Measurements from ENCODE around the gene TUFM. TPM values are rescaled to one million over a fixed set of nuclear protein-coding genes. Genes with fewer than 3 reads are reported as not detected.

The TUFM gene
- total RNA-seq, 1 experiment from 2014 or later, result 198 TPM

GRCh38 chr16:28876019-28876659 is 30.0 kb upstream of the TUFM start:
- TF ChIP-seq CTCF (IDR thresholded peaks at IDR 0.05; ENCODE audit: unreplicated experiment), result no peak
- no peak for DNase-seq (ENCODE audit: unreplicated experiment)
- Mint-ChIP-seq H3K27ac (ENCODE audit: low read depth, unreplicated experiment) (no peak overlapping the region), H3K36me3 (ENCODE audit: insufficient read depth, unreplicated experiment) (peaks cover 2% of the 10 kb centered on the region), H3K9me3 (ENCODE audit: unreplicated experiment) (no peaks in the 10 kb centered on the region), H3K27me3 (ENCODE audit: insufficient read depth, unreplicated experiment) (no peaks in the 10 kb centered on the region), H3K4me1 (ENCODE audit: insufficient read depth, unreplicated experiment) (no peaks in the 10 kb centered on the region), H3K4me3 (ENCODE audit: unreplicated experiment) (no peak overlapping the region)
- intact Hi-C loops (cut with micrococcal nuclease), result loop anchor here (5.0 kb wide), 1 partner anchor 329 kb away; no protein-coding TSS in a partner anchor
- ChIA-PET POLR2A (interaction anchor here (0.6 to 1.7 kb wide), 2 partner anchors 12 to 1180 kb away, joined by 3 to 7 read pairs; partner anchors contain the start of gene SH2B1), CTCF (interaction anchor here (0.5 kb wide), 1 partner anchor 52 kb away, joined by 7 read pairs; no protein-coding TSS in a partner anchor)
- no TSS peak for BruUV-seq (replicated peaks)

GRCh38 chr16:28875134-28876018 is 29.2 kb upstream of the TUFM start:
- Mint-ChIP-seq H3K4me3 (ENCODE audit: unreplicated experiment) (no peak overlapping the region), H3K27ac (ENCODE audit: low read depth, unreplicated experiment) (no peak overlapping the region), H3K27me3 (ENCODE audit: insufficient read depth, unreplicated experiment) (no peaks in the 10 kb centered on the region), H3K36me3 (ENCODE audit: insufficient read depth, unreplicated experiment) (peaks cover 10% of the 10 kb centered on the region), H3K4me1 (ENCODE audit: insufficient read depth, unreplicated experiment) (no peaks in the 10 kb centered on the region), H3K9me3 (ENCODE audit: unreplicated experiment) (no peaks in the 10 kb centered on the region)
- TF ChIP-seq CTCF (IDR thresholded peaks at IDR 0.05; ENCODE audit: unreplicated experiment), result no peak
- intact Hi-C loops (cut with micrococcal nuclease), result loop anchor here (5.0 kb wide), 1 partner anchor 328 kb away; no protein-coding TSS in a partner anchor
- ChIA-PET CTCF (interaction anchor here (0.6 to 3.3 kb wide), 6 partner anchors 10 to 345 kb away, joined by 3 to 23 read pairs (median 3); no protein-coding TSS in a partner anchor), POLR2A (interaction anchor here (0.6 to 1.7 kb wide), 3 partner anchors 12 to 1180 kb away, joined by 3 to 7 read pairs (median 3); partner anchors contain the start of gene SH2B1)
- no peak for DNase-seq (ENCODE audit: unreplicated experiment)
- BruUV-seq (replicated peaks), result no TSS peak

GRCh38 chr16:28874406-28874805 is 28.3 kb upstream of the TUFM start:
- Mint-ChIP-seq H3K4me1 (ENCODE audit: insufficient read depth, unreplicated experiment) (no peaks in the 10 kb centered on the region), H3K36me3 (ENCODE audit: insufficient read depth, unreplicated experiment) (peaks cover 19% of the 10 kb centered on the region), H3K27me3 (ENCODE audit: insufficient read depth, unreplicated experiment) (no peaks in the 10 kb centered on the region), H3K4me3 (ENCODE audit: unreplicated experiment) (no peak overlapping the region), H3K9me3 (ENCODE audit: unreplicated experiment) (no peaks in the 10 kb centered on the region), H3K27ac (ENCODE audit: low read depth, unreplicated experiment) (no peak overlapping the region)
- ChIA-PET POLR2A (interaction anchor here (0.7 to 1.2 kb wide), 2 partner anchors 16 to 52 kb away, joined by 3 read pairs; no protein-coding TSS in a partner anchor), CTCF (interaction anchor here (0.6 to 3.3 kb wide), 5 partner anchors 9 to 122 kb away, joined by 3 to 23 read pairs (median 4); no protein-coding TSS in a partner anchor)
- no peak for TF ChIP-seq CTCF (IDR thresholded peaks at IDR 0.05; ENCODE audit: unreplicated experiment)
- no TSS peak for BruUV-seq (replicated peaks)
- no peak for DNase-seq (ENCODE audit: unreplicated experiment)
- intact Hi-C loops (cut with micrococcal nuclease), result no loop called here
